Naive thymus-derived CD4-positive, alpha-beta T cell (primary cell): ENCODE results near the gene SCT. TPM values are rescaled to one million over a fixed set of nuclear protein-coding genes. Genes with fewer than 3 reads are reported as not detected.

ENCODE experiments used
- ATAC-seq: fragments of 150-1000 bp; cut with Tn5 transposase; 2 replicates; pipeline ENCODE4 v1.10.0; 2021; ENCODE audit warnings: mild to moderate bottlenecking, moderate library complexity
- CTCF ChIA-PET: fragments of 350-600 bp; sonication (Branson Sonifier 250); formaldehyde crosslinking; loops from one replicate; lab custom pipeline; 2021; ENCODE audit warnings: antibody characterized with exemption; lab: Charles Lee
- POLR2A ChIA-PET: fragments of 350-600 bp; sonication (Branson Sonifier 250); formaldehyde crosslinking; loops from one replicate; lab custom pipeline; 2021; ENCODE audit warnings: antibody characterized with exemption, inconsistent platforms; lab: Charles Lee
- DNase-seq, 9 donors: peaks; one replicate each; pipeline versions ENCODE4 v3.0.0 to v3.0.0-alpha.2; 2020 to 2022; ENCODE audit warnings: mixed read lengths in 1 of 9
- H3K27ac ChIP-seq: one replicate; pipeline ENCODE4 v1.7.0; 2013; ENCODE audit warnings: mild to moderate bottlenecking, low read depth, low read length, moderate library complexity
- H3K27me3 ChIP-seq, 2 donors: one replicate each; pipeline ENCODE4 v1.7.0; 2013; ENCODE audit warnings: low read length in 2 of 2, mild to moderate bottlenecking in 2 of 2, moderate library complexity in 2 of 2; ENCODE audit not compliant: control insufficient read depth in 2 of 2, insufficient read depth in 2 of 2
- H3K36me3 ChIP-seq, 3 experiments: 1 replicate in 2 of 3; 2 replicates in 1 of 3; pipeline ENCODE4 v1.7.0; 2013; ENCODE audit warnings: low read length in 3 of 3, mild to moderate bottlenecking in 3 of 3, moderate library complexity in 1 of 3; ENCODE audit not compliant: insufficient read depth in 3 of 3, control insufficient read depth in 2 of 3
- H3K4me1 ChIP-seq, 2 donors: one replicate each; pipeline ENCODE4 v1.7.0; 2013; ENCODE audit warnings: low read length in 2 of 2, mild to moderate bottlenecking in 2 of 2, moderate library complexity in 1 of 2; ENCODE audit not compliant: control insufficient read depth in 2 of 2, insufficient read depth in 2 of 2
- H3K4me3 ChIP-seq: 2 replicates; pipeline ENCODE4 v1.7.0; 2013; ENCODE audit warnings: mild to moderate bottlenecking, low read length
- H3K9me3 ChIP-seq, 3 experiments: 1 replicate in 2 of 3; 2 replicates in 1 of 3; pipeline ENCODE4 v1.7.0; 2013; ENCODE audit warnings: low read length in 3 of 3; ENCODE audit not compliant: control insufficient read depth in 2 of 3
- H3K27ac Mint-ChIP-seq, 9 donors: one replicate each; pipeline ENCODE4 v1.8.0; 2020 to 2022; ENCODE audit warnings: mixed read lengths in 9 of 9, mild to moderate bottlenecking in 8 of 9, moderate library complexity in 5 of 9, inconsistent platforms in 2 of 9
- H3K27me3 Mint-ChIP-seq, 5 donors: one replicate each; pipeline ENCODE4 v1.8.0; 2021 to 2022; ENCODE audit warnings: mixed read lengths in 5 of 5, mild to moderate bottlenecking in 1 of 5
- H3K36me3 Mint-ChIP-seq, 5 donors: one replicate each; pipeline ENCODE4 v1.8.0; 2020 to 2022; ENCODE audit warnings: mixed read lengths in 5 of 5, mild to moderate bottlenecking in 3 of 5, inconsistent platforms in 1 of 5
- H3K4me1 Mint-ChIP-seq, 7 donors: one replicate each; pipeline ENCODE4 v1.8.0; 2020 to 2022; ENCODE audit warnings: mixed read lengths in 7 of 7, mild to moderate bottlenecking in 3 of 7, inconsistent platforms in 1 of 7
- H3K4me3 Mint-ChIP-seq, 10 donors: one replicate each; pipeline ENCODE4 v1.8.0; 2020 to 2022; ENCODE audit warnings: mild to moderate bottlenecking in 10 of 10, mixed read lengths in 10 of 10, moderate library complexity in 6 of 10, inconsistent platforms in 2 of 10
- H3K9me3 Mint-ChIP-seq, 11 donors: one replicate each; pipeline ENCODE4 v1.8.0; 2020 to 2022; ENCODE audit warnings: mixed read lengths in 11 of 11, mild to moderate bottlenecking in 4 of 11, inconsistent platforms in 1 of 11, moderate library complexity in 1 of 11
- intact Hi-C, 2 donors: fragments of 100-400 bp; cut with micrococcal nuclease; formaldehyde crosslinking; loops; one replicate each; pipeline ENCODE4 v1.15.1; 2023
- polyA plus RNA-seq, 2 donors: library from polyadenylated mRNA; unstranded; fragments of 300-500 nt; fragmentation: Illumina TruSeq; gene quantifications; one replicate each; pipeline ENCODE4 v1.2.3, GENCODE V29; 2021
- total RNA-seq, 6 experiments: library from RNA in 5 of 6; stranded (reverse) in 5 of 6; gene quantifications; 1 replicate in 5 of 6; 2 replicates in 1 of 6; pipeline ENCODE4 v1.2.3 and lab custom pipeline; 2021 to 2026

Gene SCT
- total and polyA plus RNA-seq, 7 experiments from 2014 or later, result not detected

DNA sequence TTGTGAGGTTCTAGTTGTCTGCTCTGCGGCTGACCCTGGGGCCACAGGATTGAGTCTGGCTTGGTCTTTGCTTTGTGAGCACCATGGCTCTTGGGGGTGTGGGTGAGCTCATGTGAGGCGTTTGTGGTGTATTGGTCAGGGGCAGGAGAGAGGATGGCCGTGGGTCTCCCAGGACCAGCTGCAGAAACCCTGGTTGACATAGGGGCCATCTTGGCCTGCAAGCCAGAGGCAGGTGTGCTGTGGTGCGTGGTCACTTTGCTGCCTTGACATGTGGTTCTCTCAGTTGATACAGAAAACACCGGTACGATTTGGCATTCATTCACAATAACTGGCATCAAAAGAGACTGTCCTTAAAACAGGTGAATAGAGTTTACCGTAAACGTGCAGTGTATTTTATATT, 39.4 kb downstream of the SCT start:
- ATAC-seq (no peak), DNase-seq (no peak)
- Mint-ChIP-seq H3K27ac (peak overlapping the region; percentile 95 to 100 (median 99)), H3K27me3 (no peaks in the 10 kb centered on the region), H3K4me3 (peak overlapping the region; percentile 4 to 90 (median 70)), H3K9me3 (no peaks in the 10 kb centered on the region), H3K36me3 (peaks cover 9 to 34% (median 15%) of the 10 kb centered on the region in 5 donors), H3K4me1 (peaks cover 9 to 38% (median 29%) of the 10 kb centered on the region in 7 donors)
- H3K36me3 ChIP-seq, result peaks cover 14 to 68% (median 20%) of the 10 kb centered on the region in 3 experiments
- H3K27me3 ChIP-seq, result no peaks in the 10 kb centered on the region
- ChIA-PET CTCF (interaction anchor here (2.4 kb wide), 1 partner anchor 135 kb away, joined by 9 read pairs; no protein-coding TSS in a partner anchor), POLR2A (interaction anchor here (0.9 to 1.7 kb wide), 5 partner anchors 9 to 198 kb away, joined by 3 to 8 read pairs (median 4); partner anchors contain the start of gene PHRF1)
- no peak overlapping the region for H3K4me3 ChIP-seq
- H3K27ac ChIP-seq, result peak overlapping the region; percentile 65
- intact Hi-C loops, result no loop called here
- H3K9me3 ChIP-seq, result no peaks in the 10 kb centered on the region
- H3K4me1 ChIP-seq, result peaks cover 10 to 12% of the 10 kb centered on the region in 2 donors

DNA sequence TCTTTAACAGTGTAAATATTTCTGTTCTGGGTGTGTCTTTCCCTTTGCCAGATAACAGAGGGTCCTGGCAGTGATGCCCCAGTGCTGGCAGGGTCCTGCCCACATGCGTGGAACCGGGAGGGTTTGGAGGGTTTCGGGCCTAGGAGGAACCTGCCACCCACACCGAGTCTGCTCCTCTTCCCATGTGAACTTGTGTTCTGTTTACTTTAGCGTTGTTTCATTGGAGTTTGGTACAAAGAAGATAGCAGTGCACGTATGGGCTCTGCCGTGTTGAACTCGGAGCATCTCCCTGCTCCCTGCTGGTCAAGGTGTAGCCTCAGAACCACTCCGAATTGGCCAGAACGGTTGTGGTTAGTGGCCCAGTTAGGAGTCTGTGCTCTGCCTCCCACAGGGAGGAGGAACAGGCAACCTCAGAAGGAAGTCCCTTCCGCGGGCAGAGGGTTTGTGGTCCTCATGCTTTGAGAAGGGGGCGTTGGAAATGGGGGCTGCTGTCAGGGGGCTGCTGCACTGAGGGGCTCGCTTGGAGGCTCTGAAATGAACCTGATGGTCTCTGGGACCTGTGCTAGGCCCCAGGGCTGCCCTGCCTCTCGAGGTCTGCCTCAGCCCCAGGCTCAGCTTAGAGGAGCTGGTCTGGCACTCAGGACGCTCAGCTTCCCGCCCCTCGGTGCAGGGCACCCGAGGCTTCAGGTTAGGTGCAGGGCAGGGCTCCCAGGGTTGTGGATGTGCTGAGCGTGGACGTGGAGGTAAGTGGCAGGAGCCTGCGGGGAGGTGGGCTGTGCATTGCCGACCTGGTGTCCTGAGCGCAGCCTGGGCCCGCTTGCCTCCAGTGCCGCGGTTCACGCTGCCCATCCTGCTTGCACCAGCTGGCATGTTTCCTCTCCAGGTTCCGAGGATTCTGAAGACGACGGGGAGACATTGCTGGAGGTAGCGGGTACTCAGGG, 40.3 kb downstream of the SCT start:
- intact Hi-C loops, result no loop called here
- Histone ChIP-seq H3K27ac (peak overlapping the region; percentile 65), H3K4me3 (no peak overlapping the region), H3K9me3 (no peaks in the 10 kb centered on the region), H3K4me1 (peaks cover 10 to 12% of the 10 kb centered on the region in 2 donors), H3K27me3 (no peaks in the 10 kb centered on the region), H3K36me3 (peaks cover 10 to 69% (median 23%) of the 10 kb centered on the region in 3 experiments)
- H3K4me3 Mint-ChIP-seq, result peak overlapping the region in 3 of 10 donors; percentile 45 to 58 (median 50)
- ChIA-PET CTCF (interaction anchor here (0.9 kb wide), 1 partner anchor 65 kb away, joined by 3 read pairs; no protein-coding TSS in a partner anchor), POLR2A (interaction anchor here (0.6 to 1.7 kb wide), 8 partner anchors 8 to 199 kb away, joined by 3 to 8 read pairs (median 3); partner anchors contain the start of genes LMNTD2 and PHRF1)
- H3K27me3 Mint-ChIP-seq, result no peaks in the 10 kb centered on the region
- peaks cover 4 to 33% (median 16%) of the 10 kb centered on the region in 5 donors for H3K36me3 Mint-ChIP-seq
- no peak for DNase-seq
- ATAC-seq, result no peak
- H3K9me3 Mint-ChIP-seq, result no peaks in the 10 kb centered on the region
- H3K27ac Mint-ChIP-seq, result peak overlapping the region; percentile 54 to 100 (median 98)
- peaks cover 14 to 37% (median 33%) of the 10 kb centered on the region in 7 donors for H3K4me1 Mint-ChIP-seq

DNA sequence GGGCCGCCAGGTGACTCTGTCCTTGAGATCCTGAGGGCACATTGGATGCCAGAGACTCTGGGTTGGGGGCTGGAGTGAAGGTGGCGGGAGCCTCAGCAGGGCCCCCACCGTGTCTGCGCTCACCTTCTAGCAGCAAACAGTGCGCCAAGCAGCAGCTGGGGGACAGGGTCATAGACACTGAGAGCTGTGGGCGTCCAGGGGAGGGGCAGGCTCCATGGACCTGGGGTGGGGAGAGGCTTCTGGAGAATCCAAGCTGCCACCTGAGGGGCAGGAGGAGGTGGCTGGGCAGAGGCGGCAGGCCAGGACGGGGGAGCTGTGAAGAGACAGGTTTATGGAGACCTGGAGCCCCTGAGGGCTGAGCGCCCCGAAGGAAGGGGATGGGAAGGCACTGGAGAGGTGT, 42.7 kb downstream of the SCT start:
- Mint-ChIP-seq H3K36me3 (peaks cover 2 to 25% (median 15%) of the 10 kb centered on the region in 5 donors), H3K27ac (peak overlapping the region in 2 of 9 donors; percentile 42 to 62), H3K4me1 (peaks cover 32 to 54% (median 43%) of the 10 kb centered on the region in 7 donors), H3K4me3 (no peak overlapping the region), H3K27me3 (no peaks in the 10 kb centered on the region), H3K9me3 (no peaks in the 10 kb centered on the region)
- ATAC-seq, result no peak
- intact Hi-C loops, result no loop called here
- no peak for DNase-seq
- Histone ChIP-seq H3K27ac (no peak overlapping the region), H3K36me3 (peaks cover 10 to 52% (median 16%) of the 10 kb centered on the region in 3 experiments), H3K9me3 (no peaks in the 10 kb centered on the region), H3K4me3 (no peak overlapping the region), H3K4me1 (peaks cover 16 to 23% of the 10 kb centered on the region in 2 donors), H3K27me3 (no peaks in the 10 kb centered on the region)
- POLR2A ChIA-PET, result interaction anchor here (0.6 to 1.1 kb wide), 3 partner anchors 15 to 142 kb away, joined by 3 to 4 read pairs (median 4); no protein-coding TSS in a partner anchor
- CTCF ChIA-PET, result interaction anchor here (0.6 kb wide), 1 partner anchor 186 kb away, joined by 3 read pairs; no protein-coding TSS in a partner anchor

DNA sequence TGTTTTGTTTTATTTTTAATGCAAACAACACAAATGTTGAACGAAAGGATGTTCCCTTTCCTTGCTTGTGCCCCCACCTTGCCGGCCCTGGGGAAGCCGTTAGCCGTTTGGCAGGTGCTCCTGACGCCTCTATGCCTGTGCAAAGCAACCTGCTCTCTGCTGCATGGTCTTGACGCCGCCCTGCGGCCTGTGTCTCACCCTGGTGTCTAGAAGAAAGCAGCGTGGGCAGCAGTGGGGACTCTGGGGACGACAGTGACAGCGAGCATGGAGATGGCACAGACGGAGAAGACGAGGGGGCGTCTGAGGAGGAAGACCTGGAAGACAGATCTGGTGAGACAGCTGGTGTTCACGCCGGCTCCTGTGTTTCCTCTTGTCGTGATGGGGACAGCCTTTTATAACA, 45.2 kb downstream of the SCT start:
- CTCF ChIA-PET, result interaction anchor here (0.7 kb wide), 1 partner anchor 74 kb away, joined by 3 read pairs; no protein-coding TSS in a partner anchor
- H3K4me1 Mint-ChIP-seq, result peaks cover 41 to 57% (median 49%) of the 10 kb centered on the region in 7 donors

DNA sequence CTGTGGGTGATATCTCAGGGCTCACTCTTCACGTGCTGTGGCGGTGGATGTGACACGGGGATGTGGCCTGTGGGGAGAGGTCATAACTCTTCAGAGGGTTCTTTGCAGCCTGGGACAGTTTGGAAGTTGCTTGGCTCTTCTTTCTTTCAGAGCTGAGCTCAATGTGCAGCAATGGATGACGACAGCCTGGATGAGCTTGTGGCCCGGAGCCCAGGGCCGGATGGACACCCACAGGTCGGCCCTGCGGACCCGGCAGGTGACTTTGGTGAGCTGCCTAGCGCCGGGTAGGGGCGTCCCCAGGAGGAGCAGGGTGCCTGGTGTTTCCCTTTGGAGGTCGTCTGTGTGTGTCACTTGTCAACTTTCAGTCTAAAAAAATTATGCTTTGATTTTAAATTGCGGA, 45.6 kb downstream of the SCT start:
- Mint-ChIP-seq H3K27me3 (no peaks in the 10 kb centered on the region), H3K4me3 (peak overlapping the region in 5 of 10 donors; percentile 1 to 39 (median 27)), H3K4me1 (peaks cover 38 to 54% (median 45%) of the 10 kb centered on the region in 7 donors), H3K9me3 (no peaks in the 10 kb centered on the region), H3K36me3 (peaks cover 0 to 17% (median 6%) of the 10 kb centered on the region in 5 donors), H3K27ac (peak overlapping the region in 5 of 9 donors; percentile 3 to 60 (median 39))
- Histone ChIP-seq H3K4me1 (peaks cover 24 to 33% of the 10 kb centered on the region in 2 donors), H3K27me3 (no peaks in the 10 kb centered on the region), H3K4me3 (no peak overlapping the region), H3K27ac (no peak overlapping the region), H3K9me3 (no peaks in the 10 kb centered on the region), H3K36me3 (peaks cover 0 to 45% (median 12%) of the 10 kb centered on the region in 3 experiments)
- ChIA-PET CTCF (interaction anchor here (0.6 to 0.7 kb wide), 2 partner anchors 25 to 346 kb away, joined by 3 to 5 read pairs; no protein-coding TSS in a partner anchor), POLR2A (interaction anchor here (1.0 kb wide), 1 partner anchor 46 kb away, joined by 3 read pairs; the partner anchor contains the start of gene HRAS)
- intact Hi-C loops, result no loop called here
- ATAC-seq (no peak), DNase-seq (no peak)

More for the DNA sequence above, 45.2 kb downstream of the SCT start:
- H3K4me1 ChIP-seq, result peaks cover 24 to 33% of the 10 kb centered on the region in 2 donors
- intact Hi-C loops, result no loop called here
- H3K36me3 ChIP-seq, result peaks cover 0 to 49% (median 12%) of the 10 kb centered on the region in 3 experiments
- peaks cover 0 to 18% (median 8%) of the 10 kb centered on the region in 5 donors for H3K36me3 Mint-ChIP-seq
- H3K27ac Mint-ChIP-seq, result no peak overlapping the region
- POLR2A ChIA-PET, result interaction anchor here (1.0 kb wide), 1 partner anchor 46 kb away, joined by 3 read pairs; the partner anchor contains the start of gene HRAS
- DNase-seq (no peak), ATAC-seq (no peak)
- no peaks in the 10 kb centered on the region for H3K27me3 ChIP-seq
- no peaks in the 10 kb centered on the region for H3K9me3 ChIP-seq
- H3K27ac ChIP-seq, result no peak overlapping the region
- no peak overlapping the region for H3K4me3 ChIP-seq
- no peak overlapping the region for H3K4me3 Mint-ChIP-seq
- H3K27me3 Mint-ChIP-seq, result no peaks in the 10 kb centered on the region
- no peaks in the 10 kb centered on the region for H3K9me3 Mint-ChIP-seq
